Measurements from ENCODE around the gene ZNF726. TPM values are rescaled to one million over a fixed set of nuclear protein-coding genes. Genes with fewer than 3 reads are reported as not detected.

ZNF726 gene
- total RNA-seq, 1 experiment from 2014 or later: 0.11 TPM

DNA sequence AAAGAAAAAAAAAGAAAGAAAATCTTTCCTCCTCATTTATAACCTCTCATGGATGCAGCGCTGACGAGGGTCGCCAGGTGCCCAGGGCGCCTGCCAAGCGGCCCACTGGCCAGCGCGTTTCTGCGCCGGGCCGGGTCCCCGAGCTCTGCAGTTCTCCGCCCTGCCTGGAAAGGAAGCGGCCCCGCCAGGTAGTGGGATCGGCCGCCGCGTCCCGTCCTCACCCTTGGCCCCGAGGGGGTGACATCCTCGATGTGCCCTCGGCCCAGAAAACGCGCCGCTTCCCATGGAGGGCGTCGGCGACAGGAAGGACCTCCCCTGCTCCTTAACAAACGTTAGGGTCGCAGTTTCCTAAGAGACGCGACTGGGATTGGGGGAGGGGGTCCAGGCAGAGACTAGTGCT, 56.9 kb downstream of the ZNF726 start:
- Histone ChIP-seq H4K5ac (ENCODE audit: insufficient read length, low read depth, low read length) (no peak overlapping the region), H3K23me2 (ENCODE audit: insufficient read length, low read depth, low read length, poor library complexity, severe bottlenecking) (no peaks in the 10 kb centered on the region), H2BK12ac (ENCODE audit: insufficient read length, low read depth, low read length) (no peak overlapping the region), H3K4me1 (ENCODE audit: insufficient read depth, low read length) (no peaks in the 10 kb centered on the region), H3K27me3 (ENCODE audit: insufficient read depth, low read length) (no peaks in the 10 kb centered on the region; the same call in 1 of the 2 replicates), H2BK15ac (ENCODE audit: low read depth, low read length) (no peak overlapping the region), H3K27ac (ENCODE audit: insufficient read length, low read depth, low read length) (no peak overlapping the region), H3K4me2 (ENCODE audit: insufficient read depth, insufficient read length, low read length) (no peak overlapping the region), H3K9ac (ENCODE audit: extremely low read depth, insufficient read length, low read length) (no peak overlapping the region), H3K79me2 (ENCODE audit: insufficient read depth, low read length) (no peaks in the 10 kb centered on the region), H2BK20ac (ENCODE audit: low read depth, low read length, poor library complexity, severe bottlenecking) (no peak overlapping the region), H3T11ph (ENCODE audit: low read length) (no peak overlapping the region), H3K14ac (ENCODE audit: insufficient read depth, low read length) (no peak overlapping the region), H4K20me1 (ENCODE audit: control insufficient read depth, insufficient read depth, insufficient read length) (no peaks in the 10 kb centered on the region), H3K79me1 (ENCODE audit: insufficient read depth, low read depth, low read length, poor library complexity, severe bottlenecking) (no peaks in the 10 kb centered on the region), H4K8ac (replicated peaks; ENCODE audit: insufficient read length, low read depth, low read length) (no peak overlapping the region), H2BK120ac (ENCODE audit: low read depth, low read length, poor library complexity, severe bottlenecking) (no peak overlapping the region), H3K18ac (ENCODE audit: insufficient read length, low read depth, low read length) (no peak overlapping the region), H2BK5ac (ENCODE audit: insufficient read length, low read length) (no peak overlapping the region), H3K4ac (ENCODE audit: low read depth, low read length) (no peak overlapping the region), H3K23ac (ENCODE audit: insufficient read length, low read depth, low read length) (no peak overlapping the region), H3K56ac (ENCODE audit: insufficient read length, low read depth, low read length) (no peak overlapping the region), H2AK5ac (ENCODE audit: insufficient read length, low read length) (no peak overlapping the region), H3K9me3 (ENCODE audit: control insufficient read depth, low read depth, low read length) (peaks cover 70% of the 10 kb centered on the region), H4K91ac (ENCODE audit: insufficient read length, low read depth, low read length) (no peak overlapping the region), H2AFZ (ENCODE audit: low read length) (no peak overlapping the region)
- H3K9me3 Mint-ChIP-seq: peaks cover 95% of the 10 kb centered on the region in 2 experiments
- no peak overlapping the region for H3K27ac Mint-ChIP-seq
- no peak for DNase-seq
- H3K4me1 Mint-ChIP-seq: no peaks in the 10 kb centered on the region
- WGBS (ENCODE audit: extremely low coverage, insufficient read length, low lambda C conversion rate): no CpG with 5 or more reads among the region's 32 CpGs
- H3K4me3 Mint-ChIP-seq: no peak overlapping the region
- peaks cover 12 to 19% (median 15%) of the 10 kb centered on the region in 3 experiments for H3K36me3 Mint-ChIP-seq (ENCODE audit: insufficient read depth in 1 of 3, low read depth in 3 of 3)
- H3K27me3 Mint-ChIP-seq (ENCODE audit: low read depth): peaks cover 3% of the 10 kb centered on the region; the same call in 1 of the 2 replicates
- no peak for TF ChIP-seq CTCF (conservative IDR thresholded peaks at IDR 0.05)
